HEK293 (cell line): Measurements from ENCODE around the gene ATCAY.
"Not testable (repeated sequence)": the region's sequence is repeated elsewhere in the genome, so short reads cannot be mapped to it uniquely, and the experiment has no call there.

Experiments
- CTCF ChIA-PET: fragments of 350-600 bp; formaldehyde crosslinking; extraction: SDS; loops from one replicate; lab custom pipeline; 2021; ENCODE audit warnings: antibody characterized with exemption; lab: Yijun Ruan, JAX
- POLR2A ChIA-PET: fragments of 300-600 bp; formaldehyde crosslinking; extraction: SDS; loops from one replicate; lab custom pipeline; 2020; ENCODE audit warnings: antibody characterized with exemption, inconsistent platforms; lab: Yijun Ruan, JAX
- H3K27ac ChIP-seq: fragments of 200-500 bp; sonication (Bioruptor generic); 2 replicates; pipeline ENCODE4 v1.5.1; 2014; ENCODE audit warnings: low read depth, low read length, control low read depth, inconsistent platforms; ENCODE audit errors: extremely low read depth
- H3K36me3 ChIP-seq, 2 experiments: fragments of 200-500 bp in 1 of 2; sonication (Bioruptor generic) in 1 of 2; 1 replicate in 1 of 2; 2 replicates in 1 of 2; pipeline ENCODE4 v1.5.1; 2014 to 2017; ENCODE audit warnings: inconsistent platforms in 2 of 2, low read length in 2 of 2; ENCODE audit not compliant: control insufficient read depth in 2 of 2, insufficient read depth in 1 of 2
- H3K4me1 ChIP-seq: fragments of 200-500 bp; sonication (Bioruptor generic); 2 replicates; pipeline ENCODE4 v1.5.1; 2014; ENCODE audit warnings: mild to moderate bottlenecking, low read length, inconsistent platforms; ENCODE audit not compliant: control insufficient read depth, insufficient read depth
- H3K4me3 ChIP-seq: 2 replicates; pipeline ENCODE4 v1.5.1; 2011; ENCODE audit warnings: low read depth, mild to moderate bottlenecking, control low read depth, low read length, moderate library complexity
- H3K9me3 ChIP-seq: fragments of 200-500 bp; sonication (Bioruptor generic); 2 replicates; pipeline ENCODE4 v1.5.1; 2014; ENCODE audit warnings: low read depth, low read length, inconsistent platforms; ENCODE audit not compliant: control insufficient read depth, insufficient read depth
- BCL11A ChIP-seq: fragments of 450-650 bp; formaldehyde crosslinking; IDR thresholded peaks from 2 replicates; pipeline ENCODE4 v1.5.1; 2016; ENCODE audit warnings: low read depth, missing biosample characterization, missing genetic modification characterization
- EGR2 ChIP-seq: fragments of 450-650 bp; formaldehyde crosslinking; IDR thresholded peaks from 2 replicates; pipeline ENCODE4 v1.5.1; 2016; ENCODE audit warnings: low read depth, missing biosample characterization, missing genetic modification characterization
- FEZF1 ChIP-seq: fragments of 450-650 bp; formaldehyde crosslinking; IDR thresholded peaks from 2 replicates; pipeline ENCODE4 v1.5.1; 2016; ENCODE audit warnings: missing biosample characterization, missing genetic modification characterization
- GLIS1 ChIP-seq: fragments of 450-650 bp; formaldehyde crosslinking; IDR thresholded peaks from 2 replicates; pipeline ENCODE4 v1.5.1; 2016; ENCODE audit warnings: missing biosample characterization, missing genetic modification characterization
- KLF8 ChIP-seq: fragments of 450-650 bp; formaldehyde crosslinking; IDR thresholded peaks from 2 replicates; pipeline ENCODE4 v1.5.1; 2016; ENCODE audit warnings: missing biosample characterization, missing genetic modification characterization
- SALL2 ChIP-seq: fragments of 450-650 bp; formaldehyde crosslinking; IDR thresholded peaks from 2 replicates; pipeline ENCODE4 v1.5.0; 2017; ENCODE audit warnings: missing biosample characterization, mild to moderate bottlenecking, missing genetic modification characterization, borderline replicate concordance
- ZBTB48 ChIP-seq: fragments of 450-650 bp; formaldehyde crosslinking; IDR thresholded peaks from 2 replicates; pipeline ENCODE4 v1.5.1; 2016; ENCODE audit warnings: missing biosample characterization, missing genetic modification characterization
- ZFHX2 ChIP-seq: fragments of 450-650 bp; formaldehyde crosslinking; conservative IDR thresholded peaks from 2 replicates; pipeline ENCODE4 v1.5.1; 2016; ENCODE audit warnings: missing biosample characterization, missing genetic modification characterization
- ZNF223 ChIP-seq: fragments of 450-650 bp; formaldehyde crosslinking; IDR thresholded peaks from 2 replicates; pipeline ENCODE4 v1.5.1; 2016; ENCODE audit warnings: missing biosample characterization, missing genetic modification characterization
- ZNF561 ChIP-seq: fragments of 450-650 bp; IDR thresholded peaks from 2 replicates; pipeline ENCODE4 v1.5.1; 2018; ENCODE audit warnings: missing biosample characterization, missing genetic modification characterization, borderline replicate concordance
- ZNF600 ChIP-seq: fragments of 450-650 bp; formaldehyde crosslinking; IDR thresholded peaks from 2 replicates; pipeline ENCODE4 v1.5.1; 2016; ENCODE audit warnings: missing biosample characterization, missing genetic modification characterization
- ZNF623 ChIP-seq: fragments of 450-650 bp; formaldehyde crosslinking; IDR thresholded peaks from 2 replicates; pipeline ENCODE4 v1.5.1; 2016; ENCODE audit warnings: missing biosample characterization, missing genetic modification characterization
- ZXDB ChIP-seq: fragments of 450-650 bp; formaldehyde crosslinking; IDR thresholded peaks from 2 replicates; pipeline ENCODE4 v1.5.1; 2016; ENCODE audit warnings: missing biosample characterization, missing genetic modification characterization
- TF ChIP-seq, protein P1 (sequence below): fragments of 450-650 bp; formaldehyde crosslinking; IDR thresholded peaks from 2 replicates; pipeline ENCODE4 v1.5.1; 2016; ENCODE audit warnings: missing biosample characterization, missing genetic modification characterization
- TF ChIP-seq, protein P2 (sequence below): fragments of 450-650 bp; formaldehyde crosslinking; IDR thresholded peaks from 2 replicates; pipeline ENCODE4 v1.5.1; 2016; ENCODE audit warnings: missing biosample characterization, missing genetic modification characterization
- TF ChIP-seq, protein P3 (sequence below): fragments of 450-650 bp; formaldehyde crosslinking; IDR thresholded peaks from 2 replicates; pipeline ENCODE4 v1.5.1; 2016; ENCODE audit warnings: missing biosample characterization, missing genetic modification characterization, borderline replicate concordance
- TF ChIP-seq, protein P4 (sequence below): fragments of 450-650 bp; IDR thresholded peaks from 2 replicates; pipeline ENCODE4 v1.5.1; 2018; ENCODE audit warnings: missing biosample characterization, mild to moderate bottlenecking, missing genetic modification characterization
- TF ChIP-seq, protein P5 (sequence below): fragments of 450-650 bp; formaldehyde crosslinking; IDR thresholded peaks from 2 replicates; pipeline ENCODE4 v1.5.1; 2016; ENCODE audit warnings: missing biosample characterization, missing genetic modification characterization

The ATCAY gene

DNA sequence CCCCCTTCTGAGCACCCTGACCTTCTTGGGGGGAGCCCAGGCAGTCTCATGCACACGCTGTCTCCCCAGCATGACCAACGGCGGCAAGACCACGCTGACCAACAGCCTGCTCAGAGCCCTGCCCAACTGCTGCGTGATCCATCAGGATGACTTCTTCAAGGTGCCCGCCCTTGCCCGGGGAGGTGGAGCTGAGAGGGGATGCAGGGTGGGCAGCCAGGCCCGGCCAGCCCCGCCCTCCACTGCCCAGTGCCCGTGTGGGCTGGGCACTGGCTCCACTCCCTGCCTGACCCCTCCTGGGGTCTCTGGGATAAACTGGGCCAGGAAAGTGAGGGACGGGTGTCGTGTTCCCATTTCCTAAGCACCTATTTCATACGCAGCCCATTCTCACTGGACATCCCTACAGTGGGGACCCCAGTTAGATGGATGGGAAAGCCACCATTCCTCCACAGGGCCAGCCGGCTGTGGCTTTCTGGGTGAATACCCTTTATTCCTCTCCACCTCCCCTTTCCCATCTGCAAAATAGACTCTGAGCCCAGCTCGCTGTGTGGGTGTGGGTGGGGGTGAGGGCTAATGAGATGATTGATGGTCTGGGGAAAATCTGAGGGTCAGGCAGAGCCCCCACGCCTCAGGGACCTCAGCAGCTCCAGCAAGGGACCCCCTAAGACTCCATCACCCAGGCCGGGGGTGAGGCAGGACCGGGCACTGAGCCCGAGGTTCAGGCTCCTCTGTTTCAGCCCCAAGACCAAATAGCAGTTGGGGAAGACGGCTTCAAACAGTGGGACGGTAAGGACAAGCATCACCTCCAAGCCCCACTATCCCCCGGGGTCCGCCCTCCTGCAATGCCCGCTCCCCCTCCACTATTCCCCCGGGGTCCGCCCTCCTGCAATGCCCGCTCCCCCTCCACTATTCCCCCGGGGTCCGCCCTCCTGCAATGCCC, 56.3 kb downstream of the ATCAY start:
- H3K36me3 ChIP-seq, result no peaks in the 10 kb centered on the region
- no peaks in the 10 kb centered on the region for H3K4me1 ChIP-seq
- TF ChIP-seq, protein P1, sequence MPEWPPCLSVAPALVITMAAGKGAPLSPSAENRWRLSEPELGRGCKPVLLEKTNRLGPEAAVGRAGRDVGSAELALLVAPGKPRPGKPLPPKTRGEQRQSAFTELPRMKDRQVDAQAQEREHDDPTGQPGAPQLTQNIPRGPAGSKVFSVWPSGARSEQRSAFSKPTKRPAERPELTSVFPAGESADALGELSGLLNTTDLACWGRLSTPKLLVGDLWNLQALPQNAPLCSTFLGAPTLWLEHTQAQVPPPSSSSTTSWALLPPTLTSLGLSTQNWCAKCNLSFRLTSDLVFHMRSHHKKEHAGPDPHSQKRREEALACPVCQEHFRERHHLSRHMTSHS (tag by site-specific recombination), result no peak
- TF ChIP-seq EGR2 (peak; percentile 47; the same call in 1 of the 2 replicates), ZNF223 (no peak), FEZF1 (tag by site-specific recombination) (no peak), ZBTB48 (tag by site-specific recombination) (no peak), KLF8 (no peak), ZFHX2 (tag by site-specific recombination) (peak; percentile 36), ZNF561 (tag by site-specific recombination) (no peak), GLIS1 (tag by site-specific recombination) (peak; percentile 40; the same call in 1 of the 2 replicates)
- TF ChIP-seq, protein P2, sequence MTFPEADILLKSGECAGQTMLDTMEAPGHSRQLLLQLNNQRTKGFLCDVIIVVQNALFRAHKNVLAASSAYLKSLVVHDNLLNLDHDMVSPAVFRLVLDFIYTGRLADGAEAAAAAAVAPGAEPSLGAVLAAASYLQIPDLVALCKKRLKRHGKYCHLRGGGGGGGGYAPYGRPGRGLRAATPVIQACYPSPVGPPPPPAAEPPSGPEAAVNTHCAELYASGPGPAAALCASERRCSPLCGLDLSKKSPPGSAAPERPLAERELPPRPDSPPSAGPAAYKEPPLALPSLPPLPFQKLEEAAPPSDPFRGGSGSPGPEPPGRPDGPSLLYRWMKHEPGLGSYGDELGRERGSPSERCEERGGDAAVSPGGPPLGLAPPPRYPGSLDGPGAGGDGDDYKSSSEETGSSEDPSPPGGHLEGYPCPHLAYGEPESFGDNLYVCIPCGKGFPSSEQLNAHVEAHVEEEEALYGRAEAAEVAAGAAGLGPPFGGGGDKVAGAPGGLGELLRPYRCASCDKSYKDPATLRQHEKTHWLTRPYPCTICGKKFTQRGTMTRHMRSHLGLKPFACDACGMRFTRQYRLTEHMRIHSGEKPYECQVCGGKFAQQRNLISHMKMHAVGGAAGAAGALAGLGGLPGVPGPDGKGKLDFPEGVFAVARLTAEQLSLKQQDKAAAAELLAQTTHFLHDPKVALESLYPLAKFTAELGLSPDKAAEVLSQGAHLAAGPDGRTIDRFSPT (tag by site-specific recombination), result peak; percentile 41; the same call in 1 of the 2 replicates
- CTCF ChIA-PET, result no interaction called here
- H3K4me3 ChIP-seq, result no peak overlapping the region
- no peaks in the 10 kb centered on the region for H3K9me3 ChIP-seq
- no peak overlapping the region for H3K27ac ChIP-seq
- POLR2A ChIA-PET, result no interaction called here

DNA sequence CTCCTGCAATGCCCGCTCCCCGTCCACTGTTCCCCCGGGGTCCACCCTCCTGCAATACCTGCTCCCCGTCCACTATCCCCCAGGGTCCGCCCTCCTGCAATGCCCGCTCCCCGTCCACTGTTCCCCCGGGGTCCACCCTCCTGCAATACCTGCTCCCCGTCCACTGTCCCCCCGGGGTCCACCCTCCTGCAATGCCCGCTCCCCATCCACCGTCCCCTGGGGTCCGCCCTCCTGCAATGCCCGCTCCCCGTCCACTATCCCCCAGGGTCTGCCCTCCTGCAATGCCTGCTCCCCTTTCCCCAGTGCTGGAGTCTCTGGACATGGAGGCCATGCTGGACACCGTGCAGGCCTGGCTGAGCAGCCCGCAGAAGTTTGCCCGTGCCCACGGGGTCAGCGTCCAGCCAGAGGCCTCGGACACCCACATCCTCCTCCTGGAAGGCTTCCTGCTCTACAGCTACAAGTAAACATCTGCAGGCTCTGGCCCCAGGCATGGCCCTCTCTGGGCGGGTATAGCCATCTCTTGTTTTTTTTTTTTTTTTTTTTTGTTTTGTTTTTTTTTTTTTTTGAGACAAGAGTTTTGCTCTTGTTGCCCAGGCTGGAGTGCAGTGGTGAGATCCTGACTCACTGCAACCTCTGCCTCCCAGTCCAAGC, 57.9 kb downstream of the ATCAY start:
- CTCF ChIA-PET, result interaction anchor here (0.6 kb wide), 1 partner anchor 174 kb away, joined by 3 read pairs; no protein-coding TSS in a partner anchor
- POLR2A ChIA-PET, result not testable (repeated sequence)

DNA sequence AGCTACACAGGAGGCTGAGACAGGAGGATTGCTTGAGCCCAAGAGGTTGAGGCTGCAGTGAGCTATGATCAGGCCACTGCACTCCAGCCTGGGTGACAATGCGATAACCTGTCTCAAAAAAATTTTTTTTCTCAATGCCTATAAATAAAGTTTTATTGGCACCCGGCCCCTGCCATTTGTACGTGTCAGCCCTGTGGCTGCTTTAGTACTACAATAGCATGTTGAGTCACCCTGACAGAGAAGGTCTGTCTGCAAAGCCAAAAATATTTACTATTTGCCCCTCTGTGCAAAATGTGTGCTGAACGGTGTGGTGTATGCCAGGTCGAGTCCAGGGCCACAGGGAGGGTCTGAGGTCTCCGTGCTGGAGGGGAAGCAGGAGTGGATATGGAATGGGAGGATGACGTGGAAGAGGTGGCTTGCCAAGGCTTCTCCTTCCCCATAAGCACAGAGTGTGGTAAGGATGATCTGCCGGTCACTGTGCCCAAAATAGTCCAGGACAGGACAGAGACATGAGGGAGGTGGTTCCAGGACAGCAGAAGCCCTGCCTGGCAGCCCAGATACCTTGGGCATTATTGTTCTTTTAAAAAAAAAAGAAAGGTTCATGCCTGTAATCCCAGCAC, 62.4 kb downstream of the ATCAY start:
- H3K27ac ChIP-seq, result no peak overlapping the region
- ChIA-PET CTCF (no interaction called here), POLR2A (interaction anchor here (0.6 to 0.7 kb wide), 2 partner anchors 103 to 491 kb away, joined by 3 to 5 read pairs; no protein-coding TSS in a partner anchor)
- no peaks in the 10 kb centered on the region for H3K36me3 ChIP-seq
- H3K4me1 ChIP-seq, result no peaks in the 10 kb centered on the region
- H3K4me3 ChIP-seq, result no peak overlapping the region
- TF ChIP-seq ZNF623 (tag by site-specific recombination), result peak; percentile 38
- peak; percentile 85; the same call in 1 of the 2 replicates for TF ChIP-seq ZNF600
- peak; percentile 84 for TF ChIP-seq ZXDB (tag by site-specific recombination)
- TF ChIP-seq BCL11A (tag by site-specific recombination), result no peak
- TF ChIP-seq, protein P3, sequence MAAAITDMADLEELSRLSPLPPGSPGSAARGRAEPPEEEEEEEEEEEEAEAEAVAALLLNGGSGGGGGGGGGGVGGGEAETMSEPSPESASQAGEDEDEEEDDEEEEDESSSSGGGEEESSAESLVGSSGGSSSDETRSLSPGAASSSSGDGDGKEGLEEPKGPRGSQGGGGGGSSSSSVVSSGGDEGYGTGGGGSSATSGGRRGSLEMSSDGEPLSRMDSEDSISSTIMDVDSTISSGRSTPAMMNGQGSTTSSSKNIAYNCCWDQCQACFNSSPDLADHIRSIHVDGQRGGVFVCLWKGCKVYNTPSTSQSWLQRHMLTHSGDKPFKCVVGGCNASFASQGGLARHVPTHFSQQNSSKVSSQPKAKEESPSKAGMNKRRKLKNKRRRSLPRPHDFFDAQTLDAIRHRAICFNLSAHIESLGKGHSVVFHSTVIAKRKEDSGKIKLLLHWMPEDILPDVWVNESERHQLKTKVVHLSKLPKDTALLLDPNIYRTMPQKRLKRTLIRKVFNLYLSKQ (tag by site-specific recombination), result no peak
- TF ChIP-seq, protein P4, sequence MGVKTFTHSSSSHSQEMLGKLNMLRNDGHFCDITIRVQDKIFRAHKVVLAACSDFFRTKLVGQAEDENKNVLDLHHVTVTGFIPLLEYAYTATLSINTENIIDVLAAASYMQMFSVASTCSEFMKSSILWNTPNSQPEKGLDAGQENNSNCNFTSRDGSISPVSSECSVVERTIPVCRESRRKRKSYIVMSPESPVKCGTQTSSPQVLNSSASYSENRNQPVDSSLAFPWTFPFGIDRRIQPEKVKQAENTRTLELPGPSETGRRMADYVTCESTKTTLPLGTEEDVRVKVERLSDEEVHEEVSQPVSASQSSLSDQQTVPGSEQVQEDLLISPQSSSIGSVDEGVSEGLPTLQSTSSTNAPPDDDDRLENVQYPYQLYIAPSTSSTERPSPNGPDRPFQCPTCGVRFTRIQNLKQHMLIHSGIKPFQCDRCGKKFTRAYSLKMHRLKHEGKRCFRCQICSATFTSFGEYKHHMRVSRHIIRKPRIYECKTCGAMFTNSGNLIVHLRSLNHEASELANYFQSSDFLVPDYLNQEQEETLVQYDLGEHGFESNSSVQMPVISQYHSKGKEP (tag by site-specific recombination), result no peak
- no peak for TF ChIP-seq SALL2 (tag by site-specific recombination)
- H3K9me3 ChIP-seq, result no peaks in the 10 kb centered on the region

More for the DNA sequence above, 57.9 kb downstream of the ATCAY start:
- not testable (repeated sequence) for H3K36me3 ChIP-seq, H3K27ac ChIP-seq, H3K4me3 ChIP-seq, H3K9me3 ChIP-seq, H3K4me1 ChIP-seq
- TF ChIP-seq, protein P5, sequence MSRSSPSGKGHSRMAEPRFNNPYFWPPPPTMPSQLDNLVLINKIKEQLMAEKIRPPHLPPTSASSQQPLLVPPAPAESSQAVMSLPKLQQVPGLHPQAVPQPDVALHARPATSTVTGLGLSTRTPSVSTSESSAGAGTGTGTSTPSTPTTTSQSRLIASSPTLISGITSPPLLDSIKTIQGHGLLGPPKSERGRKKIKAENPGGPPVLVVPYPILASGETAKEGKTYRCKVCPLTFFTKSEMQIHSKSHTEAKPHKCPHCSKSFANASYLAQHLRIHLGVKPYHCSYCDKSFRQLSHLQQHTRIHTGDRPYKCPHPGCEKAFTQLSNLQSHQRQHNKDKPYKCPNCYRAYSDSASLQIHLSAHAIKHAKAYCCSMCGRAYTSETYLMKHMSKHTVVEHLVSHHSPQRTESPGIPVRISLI, result 0 out of 2 replicates have a peak, but pooled peaks have one; percentile 19
- peak; percentile 93 for TF ChIP-seq GLIS1 (tag by site-specific recombination)
